Effector CD4-positive, alpha-beta T cell (primary cell): Measurements from ENCODE around the gene SORT1.

Experiments
- DNase-seq: peaks from one replicate; pipeline ENCODE4 v3.0.0-alpha.2; 2020

SORT1 gene

GRCh38 chr1:109271458-109271857 is 126.3 kb downstream of the SORT1 start:
- no peak for DNase-seq

GRCh38 chr1:109270623-109271317 is 126.9 kb downstream of the SORT1 start:
- DNase-seq, result no peak

GRCh38 chr1:109269981-109270622 is 127.6 kb downstream of the SORT1 start:
- DNase-seq, result no peak

GRCh38 chr1:109269212-109269980 is 128.3 kb downstream of the SORT1 start:
- DNase-seq, result no peak

- no peak for DNase-seq
Measured at GRCh38 chr1:109268431-109269211, 129.1 kb downstream of the SORT1 start.

GRCh38 chr1:109267743-109268300 is 129.9 kb downstream of the SORT1 start:
- no peak for DNase-seq

- no peak for DNase-seq
Measured at GRCh38 chr1:109266965-109267364, 130.8 kb downstream of the SORT1 start.

GRCh38 chr1:109265741-109266330 is 131.9 kb downstream of the SORT1 start:
- DNase-seq, result no peak

- DNase-seq, result no peak
Measured at GRCh38 chr1:109265016-109265415, 132.7 kb downstream of the SORT1 start.

GRCh38 chr1:109264379-109264755 is 133.4 kb downstream of the SORT1 start:
- DNase-seq, result no peak

GRCh38 chr1:109263597-109264378 is 133.9 kb downstream of the SORT1 start:
- peak; percentile 70 for DNase-seq

- DNase-seq, result no peak
Measured at GRCh38 chr1:109263234-109263596, 134.5 kb downstream of the SORT1 start.

GRCh38 chr1:109262231-109263055 is 135.3 kb downstream of the SORT1 start:
- no peak for DNase-seq

- no peak for DNase-seq
Measured at GRCh38 chr1:109261578-109261977, 136.1 kb downstream of the SORT1 start.

- DNase-seq, result no peak
Measured at GRCh38 chr1:109261006-109261405, 136.7 kb downstream of the SORT1 start.

GRCh38 chr1:109259674-109260557 is 137.8 kb downstream of the SORT1 start:
- DNase-seq, result no peak
